ENCODE results near the gene HMGB4. TPM values are rescaled to one million over a fixed set of nuclear protein-coding genes. Genes with fewer than 3 reads are reported as not detected.

The HMGB4 gene
- total and polyA plus RNA-seq, 2 donors (not counting 3 experiments of a cell fraction or from before 2014, with no cell fraction given): not detected

- ChIA-PET CTCF (no interaction called here), POLR2A (no interaction called here)
- no peak overlapping the region for H2AFZ ChIP-seq (ENCODE audit: low read depth, low read length)
- no peaks in the 10 kb centered on the region for H4K20me1 ChIP-seq (replicated peaks; ENCODE audit: control insufficient read depth, extremely low read depth, insufficient read depth, low read length)
- no peak for DNase-seq (ENCODE audit: low read depth, low spot score)
- TF ChIP-seq FOS (IDR thresholded peaks at IDR 0.05; ENCODE audit: borderline replicate concordance, insufficient read depth, low read length): no peak
- TF ChIP-seq, protein P1, sequence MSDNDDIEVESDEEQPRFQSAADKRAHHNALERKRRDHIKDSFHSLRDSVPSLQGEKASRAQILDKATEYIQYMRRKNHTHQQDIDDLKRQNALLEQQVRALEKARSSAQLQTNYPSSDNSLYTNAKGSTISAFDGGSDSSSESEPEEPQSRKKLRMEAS (IDR thresholded peaks at IDR 0.05; ENCODE audit: insufficient read depth, insufficient read length): no peak
- TF ChIP-seq MYC (IDR thresholded peaks at IDR 0.05; ENCODE audit: low read depth, low read length): no peak
- no peak for TF ChIP-seq GATA2 (IDR thresholded peaks at IDR 0.05; ENCODE audit: insufficient read depth, insufficient read length, low read depth, low read length)
- no peak for TF ChIP-seq POLR2A (IDR thresholded peaks at IDR 0.05; ENCODE audit: low read depth, low read length)
- no peak for TF ChIP-seq EZH2 (IDR thresholded peaks at IDR 0.05; ENCODE audit: borderline replicate concordance, low read depth, low read length, severe bottlenecking)
- TF ChIP-seq POLR2AphosphoS5 (IDR thresholded peaks at IDR 0.05; ENCODE audit: insufficient read depth, low read depth, low read length): no peak
- TF ChIP-seq, protein P2, sequence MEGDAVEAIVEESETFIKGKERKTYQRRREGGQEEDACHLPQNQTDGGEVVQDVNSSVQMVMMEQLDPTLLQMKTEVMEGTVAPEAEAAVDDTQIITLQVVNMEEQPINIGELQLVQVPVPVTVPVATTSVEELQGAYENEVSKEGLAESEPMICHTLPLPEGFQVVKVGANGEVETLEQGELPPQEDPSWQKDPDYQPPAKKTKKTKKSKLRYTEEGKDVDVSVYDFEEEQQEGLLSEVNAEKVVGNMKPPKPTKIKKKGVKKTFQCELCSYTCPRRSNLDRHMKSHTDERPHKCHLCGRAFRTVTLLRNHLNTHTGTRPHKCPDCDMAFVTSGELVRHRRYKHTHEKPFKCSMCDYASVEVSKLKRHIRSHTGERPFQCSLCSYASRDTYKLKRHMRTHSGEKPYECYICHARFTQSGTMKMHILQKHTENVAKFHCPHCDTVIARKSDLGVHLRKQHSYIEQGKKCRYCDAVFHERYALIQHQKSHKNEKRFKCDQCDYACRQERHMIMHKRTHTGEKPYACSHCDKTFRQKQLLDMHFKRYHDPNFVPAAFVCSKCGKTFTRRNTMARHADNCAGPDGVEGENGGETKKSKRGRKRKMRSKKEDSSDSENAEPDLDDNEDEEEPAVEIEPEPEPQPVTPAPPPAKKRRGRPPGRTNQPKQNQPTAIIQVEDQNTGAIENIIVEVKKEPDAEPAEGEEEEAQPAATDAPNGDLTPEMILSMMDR (IDR thresholded peaks at IDR 0.05; ENCODE audit: extremely low read depth in 1 of 2, insufficient read depth in 1 of 2, low read depth in 1 of 2, low read length in 2 of 2): no peak
- TF ChIP-seq JUN (IDR thresholded peaks at IDR 0.05; ENCODE audit: borderline replicate concordance, insufficient read depth, insufficient read length, low read depth): no peak
- H3K27me3 ChIP-seq (ENCODE audit: control insufficient read depth in 2 of 2, insufficient read depth in 2 of 2, low read length in 2 of 2): no peaks in the 10 kb centered on the region
- H3K9me1 ChIP-seq (replicated peaks; ENCODE audit: control insufficient read depth, extremely low read depth, insufficient read depth, low read length): no peaks in the 10 kb centered on the region
- intact Hi-C loops (cut with micrococcal nuclease): no loop called here
- H3K4me2 ChIP-seq (ENCODE audit: insufficient read depth, low read length): no peak overlapping the region
- no peaks in the 10 kb centered on the region for H3K79me2 ChIP-seq (ENCODE audit: control insufficient read depth, insufficient read depth, low read length)
- H3K9me3 ChIP-seq (replicated peaks; ENCODE audit: control insufficient read depth, insufficient read depth, low read length): peaks cover 5% of the 10 kb centered on the region
- no peak overlapping the region for H3K4me3 ChIP-seq (replicated peaks in 1 of 3; ENCODE audit: insufficient read depth in 1 of 3, low read depth in 1 of 3, low read length in 3 of 3)
- no peaks in the 10 kb centered on the region for H3K4me1 ChIP-seq (ENCODE audit: control insufficient read depth, extremely low read depth, insufficient read depth, low read length)
- H3K9ac ChIP-seq (replicated peaks; ENCODE audit: extremely low read depth, insufficient read depth, low read length): no peak overlapping the region
- no peak overlapping the region for H3K27ac ChIP-seq (ENCODE audit: insufficient read depth, low read depth, low read length)
- no peak for FAIRE-seq
- H3K36me3 ChIP-seq (ENCODE audit: control insufficient read depth in 2 of 2, extremely low read depth in 1 of 2, insufficient read depth in 2 of 2, low read length in 2 of 2): no peaks in the 10 kb centered on the region
- dilution Hi-C loops (cut with MboI; ENCODE audit: extremely low pct_ligation_motif_present, low sequenced_read_pairs): no loop called here
- BruUV-seq (replicated peaks): no TSS peak
These were observed 35.8 kb upstream of the HMGB4 start for GRCh38 chr1:33828059-33828458.
